IPS-15b (cell line): Measurements from ENCODE around the gene CCNE1.
"Not testable (repeated sequence)": the region's sequence is repeated elsewhere in the genome, so short reads cannot be mapped to it uniquely, and the experiment has no call there.

Source experiments
- H3K27me3 ChIP-seq: one replicate; pipeline ENCODE4 v1.6.1; 2013; ENCODE audit warnings: low read length; ENCODE audit not compliant: control insufficient read depth, insufficient read depth
- H3K36me3 ChIP-seq: one replicate; pipeline ENCODE4 v1.6.1; 2013; ENCODE audit warnings: low read length; ENCODE audit not compliant: control insufficient read depth, insufficient read depth
- H3K4me1 ChIP-seq: one replicate; pipeline ENCODE4 v1.6.1; 2013; ENCODE audit warnings: mild to moderate bottlenecking, low read length; ENCODE audit not compliant: control insufficient read depth, insufficient read depth
- H3K4me3 ChIP-seq: one replicate; pipeline ENCODE4 v1.5.1; 2013; ENCODE audit warnings: low read depth, low read length
- H3K9ac ChIP-seq: one replicate; pipeline ENCODE4 v1.6.1; 2013; ENCODE audit warnings: low read depth, mild to moderate bottlenecking, low read length
- H3K9me3 ChIP-seq: one replicate; pipeline ENCODE4 v1.6.1; 2013; ENCODE audit warnings: mild to moderate bottlenecking, low read length; ENCODE audit not compliant: control insufficient read depth, insufficient read depth

CCNE1 gene

DNA sequence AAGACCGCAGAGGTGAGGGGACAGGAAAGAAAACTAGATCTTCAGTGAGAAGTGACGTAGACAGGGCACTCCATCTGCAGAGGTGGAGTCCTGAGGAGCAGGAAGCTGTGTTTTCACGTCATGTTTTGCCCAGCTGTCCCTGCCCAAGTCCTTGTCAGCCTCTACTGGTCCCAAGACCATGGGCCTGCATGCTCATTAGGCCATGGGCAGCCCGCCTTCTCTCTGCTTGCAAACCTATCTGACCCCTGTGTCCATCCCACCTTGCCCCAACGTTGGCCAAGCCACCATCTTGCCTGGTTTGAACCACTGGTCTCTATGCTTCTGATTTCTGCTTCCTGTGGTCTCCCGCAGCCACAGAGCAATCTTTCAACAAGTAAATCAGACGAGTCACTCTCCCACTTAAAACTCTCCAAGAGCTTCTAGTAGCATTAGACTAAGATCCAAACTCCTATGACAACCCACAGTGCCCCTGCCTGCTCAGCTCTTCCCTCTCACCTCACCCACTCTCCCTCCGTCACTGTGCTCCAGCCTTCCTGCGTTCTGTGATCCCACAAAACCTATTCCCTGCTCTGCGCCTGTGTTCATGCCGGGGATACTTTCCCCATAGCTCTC is 18.6 kb upstream of the CCNE1 start:
- no peak overlapping the region for H3K9ac ChIP-seq
- H3K4me1 ChIP-seq: no peaks in the 10 kb centered on the region
- no peak overlapping the region for H3K4me3 ChIP-seq
- H3K36me3 ChIP-seq: no peaks in the 10 kb centered on the region
- no peaks in the 10 kb centered on the region for H3K9me3 ChIP-seq
- H3K27me3 ChIP-seq: no peaks in the 10 kb centered on the region

GRCh38 chr19:29794490-29794889 is 17.3 kb upstream of the CCNE1 start:
- H3K4me1 ChIP-seq, H3K9me3 ChIP-seq, H3K36me3 ChIP-seq, H3K9ac ChIP-seq, H3K4me3 ChIP-seq, H3K27me3 ChIP-seq: not testable (repeated sequence)

- no peak overlapping the region for H3K9ac ChIP-seq
- no peaks in the 10 kb centered on the region for H3K36me3 ChIP-seq
Observed at GRCh38 chr19:29795461-29796172, 16.2 kb upstream of the CCNE1 start.

GRCh38 chr19:29796173-29796573 is 15.6 kb upstream of the CCNE1 start:
- Histone ChIP-seq H3K36me3 (no peaks in the 10 kb centered on the region), H3K4me1 (no peaks in the 10 kb centered on the region), H3K4me3 (no peak overlapping the region), H3K9me3 (no peaks in the 10 kb centered on the region), H3K9ac (no peak overlapping the region), H3K27me3 (no peaks in the 10 kb centered on the region)

More at GRCh38 chr19:29795461-29796172, 16.2 kb upstream of the CCNE1 start:
- H3K27me3 ChIP-seq: no peaks in the 10 kb centered on the region
- no peaks in the 10 kb centered on the region for H3K9me3 ChIP-seq
- no peak overlapping the region for H3K4me3 ChIP-seq
- no peaks in the 10 kb centered on the region for H3K4me1 ChIP-seq

DNA sequence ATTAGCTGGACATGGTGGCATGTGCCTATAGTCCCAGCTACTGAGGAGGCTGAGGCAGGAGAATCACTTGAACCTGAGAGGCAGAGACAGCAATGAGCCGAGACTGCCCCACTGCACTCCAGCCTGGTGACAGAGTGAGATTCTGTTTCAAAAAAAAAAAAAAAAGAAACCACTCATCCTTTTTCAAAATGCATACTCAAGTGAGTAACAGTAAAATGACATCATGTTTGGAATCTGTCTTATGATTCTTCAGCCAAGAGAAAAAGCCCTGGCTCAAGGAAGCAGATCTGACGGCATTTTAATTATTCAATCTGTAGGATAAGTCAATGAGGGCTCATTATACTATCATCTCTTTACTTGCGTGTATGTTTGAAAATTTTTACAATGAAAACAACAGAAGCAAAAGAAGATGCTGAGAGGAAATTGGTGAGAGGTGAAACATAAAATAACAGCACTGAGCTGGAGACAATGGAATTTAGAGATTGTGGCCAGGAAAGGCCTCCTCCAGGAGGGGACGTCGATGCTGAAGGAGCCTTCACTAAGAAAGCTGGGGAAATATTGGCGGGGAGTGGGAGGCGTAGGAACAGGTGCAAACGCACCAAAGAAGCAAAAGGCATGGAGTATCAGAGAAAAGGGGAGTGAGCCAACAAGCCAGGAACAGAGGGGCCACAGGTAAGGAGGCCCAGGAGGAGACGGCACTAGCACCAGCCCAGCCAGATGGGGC is 12.9 kb upstream of the CCNE1 start:
- Histone ChIP-seq H3K9me3 (no peaks in the 10 kb centered on the region), H3K27me3 (no peaks in the 10 kb centered on the region), H3K36me3 (no peaks in the 10 kb centered on the region), H3K4me3 (no peak overlapping the region), H3K4me1 (no peaks in the 10 kb centered on the region), H3K9ac (no peak overlapping the region)

GRCh38 chr19:29800100-29800825 is 11.5 kb upstream of the CCNE1 start:
- H3K27me3 ChIP-seq: no peaks in the 10 kb centered on the region
- no peak overlapping the region for H3K4me3 ChIP-seq
- no peak overlapping the region for H3K9ac ChIP-seq
- H3K4me1 ChIP-seq: no peaks in the 10 kb centered on the region
- no peaks in the 10 kb centered on the region for H3K36me3 ChIP-seq
- no peaks in the 10 kb centered on the region for H3K9me3 ChIP-seq

DNA sequence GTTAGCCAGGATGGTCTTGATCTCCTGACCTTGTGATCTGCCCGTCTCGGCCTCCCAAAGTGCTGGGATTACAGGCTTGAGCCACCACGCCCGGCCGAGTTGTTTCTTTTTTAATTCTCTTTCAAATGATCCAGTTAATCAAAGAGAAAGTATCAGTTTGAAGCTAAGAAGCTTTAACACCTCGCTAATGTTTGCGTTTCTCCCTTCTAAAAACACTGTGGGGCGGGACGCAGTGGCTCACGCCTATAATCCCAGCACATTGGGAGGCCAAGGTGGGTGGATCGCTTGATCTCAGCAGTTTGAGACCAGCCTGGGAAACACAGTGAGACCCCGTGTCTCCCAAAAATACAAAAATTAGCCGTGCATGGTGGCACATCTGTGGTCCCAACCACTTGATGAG is 7.8 kb upstream of the CCNE1 start:
- H3K9ac ChIP-seq, H3K4me3 ChIP-seq, H3K27me3 ChIP-seq, H3K4me1 ChIP-seq, H3K9me3 ChIP-seq, H3K36me3 ChIP-seq: not testable (repeated sequence)

DNA sequence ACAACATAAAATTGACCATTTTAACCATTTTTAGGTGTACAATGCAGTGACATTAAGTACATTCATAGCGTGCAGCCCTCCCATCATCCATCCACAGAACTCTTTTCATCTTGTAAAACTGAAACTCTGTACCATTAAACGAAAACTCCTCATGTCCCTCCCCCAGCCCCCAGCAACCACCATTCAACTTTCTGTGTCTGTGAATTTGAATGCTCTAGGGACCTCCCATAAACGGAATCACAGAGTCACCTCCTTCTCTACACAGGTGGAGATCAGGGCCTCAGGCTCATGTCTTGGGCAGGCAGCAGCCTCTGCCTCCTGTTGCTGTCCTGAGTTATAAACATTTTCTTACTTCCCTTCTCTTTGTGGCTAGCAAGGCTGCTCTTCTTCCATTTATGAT is 7.3 kb upstream of the CCNE1 start:
- Histone ChIP-seq H3K36me3 (no peaks in the 10 kb centered on the region), H3K4me1 (peaks cover 2% of the 10 kb centered on the region), H3K4me3 (no peak overlapping the region), H3K27me3 (no peaks in the 10 kb centered on the region), H3K9me3 (no peaks in the 10 kb centered on the region), H3K9ac (no peak overlapping the region)

- no peak overlapping the region for H3K4me3 ChIP-seq
- H3K9ac ChIP-seq: no peak overlapping the region
- H3K4me1 ChIP-seq: peaks cover 2% of the 10 kb centered on the region
- H3K9me3 ChIP-seq: no peaks in the 10 kb centered on the region
- H3K36me3 ChIP-seq: no peaks in the 10 kb centered on the region
- no peaks in the 10 kb centered on the region for H3K27me3 ChIP-seq
Observed at GRCh38 chr19:29805031-29805965, 6.5 kb upstream of the CCNE1 start.

DNA sequence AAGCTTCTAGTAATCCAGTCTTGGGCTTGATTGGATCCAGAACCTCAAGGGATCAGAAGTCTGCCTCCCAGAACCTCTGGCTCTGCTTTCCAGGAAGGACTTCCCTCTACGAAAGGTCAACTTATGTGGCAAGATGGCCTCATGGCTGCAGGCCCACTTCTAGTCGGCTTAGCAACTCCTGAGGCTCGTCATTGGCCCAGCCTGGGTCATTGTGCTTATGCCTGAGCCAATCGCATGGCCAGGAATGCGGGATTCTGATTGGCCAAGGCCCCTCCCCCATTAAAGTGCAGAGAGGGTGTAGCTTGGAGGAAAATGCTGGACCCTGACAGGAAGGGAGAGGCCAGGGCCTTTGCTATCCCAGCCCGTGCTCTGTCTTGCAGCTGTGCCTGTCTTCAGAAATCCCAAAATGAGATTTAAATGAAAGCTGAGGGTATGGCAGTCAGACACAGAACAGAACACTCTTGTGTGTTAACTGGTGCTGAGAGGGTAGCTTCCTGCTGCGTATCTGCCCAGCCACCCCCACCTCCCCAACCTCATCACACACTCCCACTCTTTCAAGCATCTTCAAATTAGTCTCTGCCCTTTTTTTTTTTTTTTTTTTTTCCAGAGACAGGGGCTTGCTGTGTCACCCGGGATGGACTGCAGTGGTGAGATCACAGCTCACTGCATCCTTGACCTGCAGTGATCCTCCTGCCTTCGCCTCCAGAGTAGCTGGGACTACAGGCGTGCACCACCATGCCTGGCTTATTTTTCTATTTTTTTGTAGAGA is 5.5 kb upstream of the CCNE1 start:
- Histone ChIP-seq H3K36me3 (no peaks in the 10 kb centered on the region), H3K27me3 (no peaks in the 10 kb centered on the region), H3K4me1 (peaks cover 2% of the 10 kb centered on the region), H3K9ac (no peak overlapping the region), H3K4me3 (no peak overlapping the region), H3K9me3 (no peaks in the 10 kb centered on the region)
